Upper lobe of left lung (tissue), 4 donors: ENCODE measurements around the gene SNCAIP.

Experiments used
- CTCF ChIP-seq, 6 experiments: fragments of 450-650 bp in 4 of 6; fragments of 200-600 bp in 2 of 6; sonication (generic) in 2 of 6; IDR thresholded peaks; one replicate each; pipeline ENCODE4 v1.5.1; 2016 to 2019; ENCODE audit warnings: antibody characterized with exemption in 6 of 6
- EP300 ChIP-seq, 4 donors: sonication (generic); formaldehyde crosslinking; IDR thresholded peaks; one replicate each; pipeline ENCODE4 v1.5.1; 2017; ENCODE audit warnings: antibody characterized with exemption in 4 of 4, control low read depth in 2 of 4
- POLR2A ChIP-seq, 4 donors: fragments of 450-650 bp; IDR thresholded peaks; one replicate each; pipeline ENCODE4 v1.5.1; 2016 to 2017; ENCODE audit warnings: antibody characterized with exemption in 4 of 4, mild to moderate bottlenecking in 2 of 4

- TF ChIP-seq CTCF (IDR thresholded peaks at IDR 0.05): no peak
- TF ChIP-seq POLR2A (IDR thresholded peaks at IDR 0.05): no peak
- no peak for TF ChIP-seq EP300 (IDR thresholded peaks at IDR 0.05)
Observed at GRCh38 chr5:122273696-122274095, 38.3 kb upstream of the SNCAIP start.
